NK-92 (cell line): Measurements from ENCODE around the gene EMC9.

ENCODE experiments used
- DNase-seq: peaks from one replicate; lab custom pipeline; 2025; ENCODE audit not compliant: unreplicated experiment; lab: John Stamatoyannopoulos, UW

Gene EMC9

GRCh38 chr14:24141097-24141880, at the start of gene EMC9:
Gene EMC9, minus strand, starts transcription at chr14:24141591. Its CDS starts 287 bp downstream, at chr14:24141304.
- DNase-seq, result peak; percentile 98

GRCh38 chr14:24190416-24190815, 49.0 kb upstream of the EMC9 start:
- no peak for DNase-seq

- DNase-seq, result no peak
These were observed 48.1 kb upstream of the EMC9 start for GRCh38 chr14:24189460-24189859.

GRCh38 chr14:24189059-24189375, 47.6 kb upstream of the EMC9 start:
- DNase-seq, result no peak

- peak; percentile 74 for DNase-seq
These were observed 47.1 kb upstream of the EMC9 start, which contains the start of gene IPO4 for GRCh38 chr14:24188251-24189058. Gene IPO4, minus strand, starts transcription at chr14:24188816. Its CDS starts 29 bp downstream, at chr14:24188787.

GRCh38 chr14:24187539-24187915, 46.1 kb upstream of the EMC9 start:
- no peak for DNase-seq

- no peak for DNase-seq
These were observed 45.6 kb upstream of the EMC9 start for GRCh38 chr14:24186831-24187538.

- DNase-seq, result no peak
These were observed 44.4 kb upstream of the EMC9 start for GRCh38 chr14:24185741-24186140.

GRCh38 chr14:24185026-24185425, 43.6 kb upstream of the EMC9 start:
- no peak for DNase-seq

GRCh38 chr14:24184104-24184970, 42.9 kb upstream of the EMC9 start:
- no peak for DNase-seq

GRCh38 chr14:24183014-24183481, 41.7 kb upstream of the EMC9 start:
- DNase-seq, result no peak

- no peak for DNase-seq
These were observed 40.9 kb upstream of the EMC9 start for GRCh38 chr14:24182110-24182882.

GRCh38 chr14:24181371-24182077, 40.1 kb upstream of the EMC9 start:
- DNase-seq, result no peak

- no peak for DNase-seq
These were observed 38.8 kb upstream of the EMC9 start for GRCh38 chr14:24179961-24180796.

GRCh38 chr14:24179294-24179960, 38.0 kb upstream of the EMC9 start:
- DNase-seq, result no peak

GRCh38 chr14:24178399-24179178, 37.2 kb upstream of the EMC9 start:
- DNase-seq, result no peak

- no peak for DNase-seq
These were observed 36.5 kb upstream of the EMC9 start for GRCh38 chr14:24177891-24178290.
